NCI-H345 (cell line): ENCODE results near the gene C14orf119.
"Not testable (repeated sequence)": the region's sequence is repeated elsewhere in the genome, so short reads cannot be mapped to it uniquely, and the experiment has no call there.

Experiments used
- DNase-seq: peaks from one replicate; lab custom pipeline; 2025; lab: John Stamatoyannopoulos, UW

C14orf119 gene

DNA sequence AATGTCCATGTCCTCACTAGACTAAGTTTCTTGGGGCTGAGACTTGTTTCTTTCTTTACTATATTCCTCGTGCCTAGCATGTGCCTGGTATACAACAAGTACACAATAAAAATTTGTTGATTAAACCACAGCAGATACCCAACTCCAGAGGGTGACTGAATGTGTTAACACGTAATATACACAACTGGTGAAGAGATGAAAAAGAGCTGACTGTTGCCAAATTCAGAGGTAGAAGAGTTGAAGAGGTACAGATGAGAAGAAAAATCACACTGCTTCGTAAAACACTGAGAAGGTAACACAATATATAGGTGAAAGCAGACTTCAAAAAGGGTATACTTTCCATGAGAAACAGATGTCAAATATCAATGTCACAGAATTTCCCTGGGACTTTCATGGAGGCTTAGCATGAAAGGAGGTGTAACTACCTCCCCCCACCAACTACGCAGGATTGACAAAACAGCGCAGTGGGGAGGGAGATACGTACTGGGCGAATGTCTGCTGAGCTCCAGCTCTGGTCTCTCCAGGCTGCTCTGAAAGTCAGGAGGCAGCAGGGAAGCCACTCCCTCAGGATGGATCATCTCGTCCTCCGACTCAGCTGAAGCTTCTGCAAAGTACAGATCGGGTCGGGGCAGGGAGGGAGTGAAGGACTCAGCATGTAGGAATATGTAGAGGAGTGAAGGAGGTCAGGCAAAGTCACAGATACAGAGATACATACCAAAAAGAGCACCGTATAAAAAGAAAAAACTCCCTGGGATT, 5.6 kb upstream of the C14orf119 start:
- DNase-seq: no peak

DNA sequence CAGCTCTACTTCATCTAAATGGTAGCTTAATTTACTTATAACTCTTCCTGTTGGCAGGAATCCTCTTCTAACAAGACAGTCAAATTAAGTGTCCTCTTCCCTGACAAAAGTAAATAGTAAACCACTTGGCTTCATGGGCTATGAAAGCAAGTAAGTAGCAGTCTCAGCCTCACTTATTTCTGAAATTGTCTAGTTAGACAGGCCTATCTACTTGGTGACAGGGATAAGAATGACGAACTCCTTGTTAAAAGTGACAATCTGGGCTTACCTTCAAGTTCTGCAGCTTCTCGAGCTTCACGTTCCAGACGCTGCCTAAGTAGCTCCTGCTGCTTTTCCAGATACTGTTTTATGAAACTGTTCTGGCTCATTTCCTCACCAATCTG, 5.1 kb upstream of the C14orf119 start:
- no peak for DNase-seq

DNA sequence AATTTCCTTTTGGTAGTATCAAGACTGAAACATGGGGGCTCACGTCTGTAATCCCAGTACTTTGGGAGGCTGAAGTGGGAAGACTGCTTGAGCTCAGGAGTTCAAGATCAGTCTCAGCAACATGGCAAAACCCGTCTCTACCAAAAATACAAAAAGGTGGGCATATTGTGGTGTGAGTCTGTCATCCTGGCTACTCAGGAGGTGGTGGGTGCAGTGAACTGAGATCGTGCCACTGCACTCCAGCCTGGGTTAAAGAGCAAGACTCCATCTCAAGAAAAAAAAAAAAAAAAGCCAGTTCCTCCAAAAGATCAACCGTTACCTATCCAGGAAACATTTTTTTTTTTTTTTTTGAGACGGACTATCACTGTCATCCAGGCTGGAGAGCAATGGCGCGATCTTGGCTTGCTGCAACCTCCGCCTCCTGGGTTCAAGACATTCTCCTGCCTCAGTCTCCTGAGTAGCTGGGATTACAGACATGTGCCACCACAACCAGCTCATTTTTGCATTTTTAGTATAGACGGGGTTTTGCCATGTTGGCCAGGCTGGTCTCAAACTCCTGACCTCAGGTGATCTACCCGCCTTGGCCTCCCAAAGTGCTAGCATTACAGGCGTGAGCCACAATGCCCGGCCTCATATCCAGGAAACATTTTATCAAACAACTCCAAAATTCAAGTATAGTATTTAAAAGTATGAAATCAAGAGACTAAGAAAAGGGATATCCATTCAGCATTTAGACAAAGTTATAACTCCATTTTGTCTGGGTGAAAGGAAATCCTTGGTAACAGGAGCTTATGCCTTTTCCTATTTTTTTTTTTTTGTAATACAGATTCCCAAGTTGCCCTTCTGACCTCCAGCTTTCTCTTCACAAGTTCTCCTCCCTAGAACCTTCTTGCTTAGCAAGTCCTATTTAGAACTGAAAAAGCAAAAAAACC, 3.7 kb upstream of the C14orf119 start:
- no peak for DNase-seq

DNA sequence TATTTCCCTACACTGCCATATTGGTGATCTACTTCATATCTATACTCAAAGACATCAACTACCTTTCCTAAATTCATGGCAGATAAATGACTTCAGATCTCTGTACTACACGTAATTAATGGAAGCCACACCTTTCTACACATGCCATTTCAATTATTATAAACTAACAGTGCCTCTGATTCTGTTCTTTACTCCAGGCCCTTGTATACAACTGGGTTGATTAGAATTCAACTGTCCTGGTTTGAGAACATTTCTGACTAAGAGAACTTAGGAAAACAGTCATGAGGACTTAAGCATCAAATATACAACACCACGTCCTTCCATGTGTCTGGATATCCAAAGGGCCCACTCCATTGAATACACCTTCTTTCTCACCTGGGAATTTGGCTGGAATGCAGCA, 2.2 kb upstream of the C14orf119 start:
- DNase-seq: no peak

DNA sequence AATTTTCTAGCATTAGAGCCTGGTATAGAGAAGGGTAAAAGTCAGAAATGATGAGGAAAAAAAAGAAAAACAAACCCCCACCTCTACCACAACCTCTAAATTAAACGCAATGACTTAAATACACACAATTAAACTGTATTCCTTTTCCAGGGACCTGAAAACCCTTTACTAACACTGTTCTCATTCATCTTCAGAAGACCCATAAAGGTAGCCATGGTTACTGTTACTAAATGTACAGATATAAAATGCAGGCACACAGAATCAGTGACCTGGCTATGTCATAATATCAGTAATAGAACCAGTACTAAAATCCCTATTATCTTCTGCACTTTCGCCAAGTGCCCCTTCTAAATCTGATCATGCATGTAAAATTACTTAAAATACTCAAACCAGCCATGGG, 1.8 kb upstream of the C14orf119 start:
- DNase-seq: no peak

DNA sequence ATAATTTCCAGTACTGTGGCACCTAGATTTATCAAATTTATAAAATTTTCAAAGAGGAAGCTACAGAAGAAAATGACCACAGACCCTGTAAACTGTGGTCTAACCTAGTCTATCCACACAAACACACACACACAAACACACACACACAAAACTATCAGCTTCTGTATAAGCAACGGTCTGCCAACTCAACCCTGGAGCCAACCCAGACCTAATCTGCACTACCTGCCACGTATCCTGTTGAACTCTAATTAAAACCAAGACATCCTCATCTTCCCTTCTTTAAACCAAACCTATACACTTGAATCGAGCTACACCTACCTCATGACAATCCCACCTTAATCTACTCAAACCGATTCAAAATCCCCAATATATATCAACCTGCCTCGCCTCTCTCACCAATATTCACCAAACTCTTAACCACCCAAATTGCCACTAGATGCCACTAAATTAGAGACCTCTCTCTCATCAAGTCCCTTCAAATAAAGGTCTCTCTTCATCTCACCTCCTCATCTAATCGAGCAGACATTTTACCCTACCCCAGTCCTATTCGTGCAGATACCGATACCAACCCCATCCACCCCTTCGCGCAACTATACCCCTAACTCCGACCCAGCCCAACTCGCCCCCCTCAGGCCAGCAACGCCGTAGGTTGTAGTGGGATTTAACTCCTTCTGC, 1.2 kb upstream of the C14orf119 start:
- DNase-seq: no peak

DNA sequence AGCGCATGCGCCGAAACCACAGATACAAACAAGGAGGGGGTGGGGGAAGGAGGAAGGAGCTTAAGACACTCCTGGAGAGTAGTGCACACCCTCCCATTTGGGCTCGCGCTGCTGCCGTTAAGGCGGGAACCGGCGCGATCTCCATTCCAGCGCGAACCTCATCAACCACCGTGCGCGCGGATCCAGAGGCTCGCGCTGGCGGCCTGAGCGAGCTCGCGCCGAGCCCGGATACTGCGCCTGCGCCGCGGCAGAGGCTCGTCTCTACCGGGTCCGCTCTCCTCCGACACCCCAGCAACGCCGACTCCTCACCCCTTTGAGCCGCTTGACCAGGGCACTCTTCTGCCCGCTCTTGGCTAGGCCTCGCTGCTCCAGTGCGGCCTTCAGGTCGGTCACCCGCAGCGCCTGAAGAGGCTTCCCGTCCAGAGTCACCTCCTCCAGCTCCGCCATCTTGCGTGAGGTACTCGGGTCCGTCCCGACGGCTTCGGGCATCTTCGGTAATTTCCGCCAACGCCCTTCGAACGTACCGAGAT, 574 bp upstream of the C14orf119 start, which contains the start of gene ACIN1:
Gene ACIN1, minus strand, starts transcription at position 471 of the 530 bp plus-strand sequence. Its CDS starts 24 bp downstream, at position 447.
- DNase-seq: no peak

DNA sequence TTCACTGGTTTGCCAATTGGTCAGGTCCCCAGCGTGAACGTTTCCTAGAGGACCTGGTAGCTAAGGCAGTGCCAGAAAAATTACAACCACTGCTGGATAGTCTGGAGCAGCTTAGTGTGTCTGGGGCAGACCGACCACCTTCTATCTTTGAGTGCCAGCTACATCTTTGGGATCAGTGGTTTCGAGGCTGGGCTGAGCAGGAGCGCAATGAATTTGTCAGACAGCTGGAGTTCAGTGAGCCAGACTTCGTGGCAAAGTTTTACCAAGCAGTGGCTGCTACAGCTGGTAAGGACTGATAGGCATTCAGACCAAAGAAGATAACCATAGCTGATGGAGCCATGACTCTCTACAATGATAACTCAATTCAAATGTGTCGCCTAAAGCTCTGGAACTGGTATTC, 2.5 kb downstream of the C14orf119 start:
- no peak for DNase-seq

DNA sequence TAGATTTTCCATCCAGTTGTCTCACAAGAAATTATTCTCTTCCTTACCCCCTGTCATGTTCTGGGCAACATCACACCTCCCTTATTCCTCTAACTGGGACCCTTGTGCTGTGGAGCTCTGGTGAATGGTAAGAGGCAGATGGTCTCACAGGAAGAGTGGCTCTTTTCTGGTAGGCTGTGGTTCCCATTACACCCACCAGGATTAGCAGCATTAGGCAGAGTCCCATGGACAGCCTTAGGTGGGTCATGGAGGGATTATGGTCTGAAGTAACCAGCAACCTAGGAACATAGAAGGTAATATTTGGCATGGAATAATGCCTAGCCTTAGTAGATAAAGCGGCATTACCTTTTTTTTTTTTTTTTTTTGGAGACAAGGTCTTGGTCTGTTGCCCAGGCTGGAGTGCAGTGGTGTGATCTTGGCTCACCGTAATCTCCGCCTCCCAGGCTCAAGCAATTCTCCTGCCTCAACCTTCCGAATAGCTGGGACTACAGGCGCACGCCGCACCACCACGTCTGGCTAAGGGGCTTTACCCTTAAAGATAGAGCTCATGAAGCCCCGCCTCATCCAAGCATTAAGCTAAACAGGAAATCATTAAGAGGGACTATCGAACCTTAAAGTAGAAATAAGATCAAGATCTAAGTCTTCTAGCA, 4.0 kb downstream of the C14orf119 start:
- DNase-seq: no peak

DNA sequence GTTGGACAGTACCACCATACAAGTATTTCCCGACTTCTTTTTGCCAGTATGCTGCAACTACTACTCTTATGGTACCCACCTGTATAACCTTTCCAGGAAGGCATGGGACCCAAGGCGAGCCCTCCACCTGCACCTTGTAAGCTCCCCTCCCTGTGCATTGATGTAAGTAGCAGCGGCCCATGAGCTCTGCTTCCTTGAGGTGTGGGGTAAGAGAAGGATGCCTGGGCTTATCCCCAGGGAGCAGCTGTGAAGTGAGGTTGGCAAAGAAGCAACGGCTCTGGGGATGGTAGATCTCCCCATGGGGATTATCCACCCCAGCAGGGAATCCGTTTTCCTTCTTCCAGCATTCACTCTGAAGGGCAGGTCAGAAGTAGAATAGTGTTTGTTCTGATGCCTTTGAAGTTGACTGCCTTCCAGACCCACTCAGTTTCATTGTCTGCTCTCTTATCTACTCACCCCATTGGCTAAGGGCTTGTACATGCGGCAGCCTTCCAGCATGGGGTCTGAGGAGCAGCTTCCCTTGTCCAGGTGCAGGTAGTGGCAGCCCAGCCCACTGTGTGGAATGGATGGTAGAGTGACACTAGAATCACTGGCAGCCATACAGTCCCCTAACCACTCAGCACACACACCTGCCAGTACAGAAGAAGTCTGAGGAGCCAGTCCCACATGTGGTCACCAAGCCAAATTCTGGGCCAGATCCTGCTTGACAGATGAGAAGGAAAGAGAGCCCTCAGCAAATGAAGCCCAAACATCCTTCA, 6.1 kb downstream of the C14orf119 start:
- peak; percentile 74 for DNase-seq

DNA sequence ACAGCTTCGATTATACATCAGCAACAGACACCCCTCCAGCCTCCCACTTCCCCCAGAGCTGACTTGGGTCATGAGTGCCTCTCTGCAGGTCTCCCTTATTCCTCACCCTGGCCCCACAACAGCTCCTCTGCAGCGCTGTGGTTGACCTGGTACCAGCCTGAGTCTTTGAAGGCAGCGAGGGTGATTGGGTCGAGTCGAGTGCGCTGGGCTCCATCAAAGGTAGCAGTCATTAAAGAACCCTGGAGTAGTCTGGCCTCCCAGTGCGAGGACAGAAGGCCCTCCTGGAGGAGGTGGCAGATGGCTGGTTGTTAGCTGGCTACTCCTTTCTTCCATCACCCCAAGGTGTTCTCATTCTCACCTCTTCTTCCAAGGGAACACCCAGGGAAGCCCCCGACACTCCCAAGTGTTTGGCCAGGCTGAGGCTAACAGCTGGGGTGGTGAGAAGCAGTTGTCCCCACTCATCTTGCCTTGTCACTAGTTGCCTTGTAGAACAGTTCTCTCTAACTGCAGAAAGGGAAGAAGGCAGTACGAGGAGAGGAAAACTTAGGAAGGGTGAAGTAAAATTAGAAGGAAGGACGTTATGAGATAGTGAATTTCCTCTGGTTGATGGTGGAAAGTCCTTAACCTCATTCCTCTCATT, 6.8 kb downstream of the C14orf119 start:
- DNase-seq: no peak

DNA sequence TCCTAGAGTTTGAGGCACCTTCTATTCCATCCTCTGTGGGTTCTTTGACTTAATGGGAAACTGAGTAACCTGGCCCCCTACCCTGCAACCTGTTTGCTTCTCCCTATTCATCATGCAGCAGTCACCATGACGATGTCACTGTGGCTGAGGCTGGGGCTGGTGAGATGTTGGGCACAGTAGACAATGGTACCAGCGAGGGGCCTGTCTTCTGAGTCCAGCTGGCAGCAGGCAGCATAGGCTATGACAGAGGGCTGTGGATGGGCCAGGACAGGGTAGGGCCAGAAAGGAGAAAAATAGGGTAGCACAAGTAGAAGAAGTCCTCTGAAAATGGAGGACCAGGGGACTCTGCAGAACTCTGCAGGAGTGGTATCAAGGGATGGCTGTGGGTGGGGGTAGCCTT, 7.5 kb downstream of the C14orf119 start:
- DNase-seq: no peak

DNA sequence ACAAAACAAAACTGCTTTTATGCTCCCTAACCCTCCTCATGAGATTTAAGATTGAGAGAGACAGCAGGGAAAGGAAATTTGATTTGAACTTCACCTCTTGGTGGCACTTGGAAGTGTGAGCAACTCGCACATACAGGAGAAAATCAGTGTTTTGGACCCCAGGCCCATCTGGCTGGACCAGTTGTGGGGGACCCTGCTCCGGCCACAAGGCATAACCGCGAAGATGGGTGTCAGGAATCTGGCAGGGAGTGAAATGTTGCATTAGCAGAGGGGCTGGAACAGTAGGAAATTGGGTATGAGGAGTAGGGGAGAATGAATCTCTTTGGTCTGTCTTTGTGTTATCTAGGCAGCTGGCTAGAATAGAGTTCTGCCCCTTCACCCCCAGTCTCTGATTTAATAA, 8.3 kb downstream of the C14orf119 start:
- DNase-seq: no peak

DNA sequence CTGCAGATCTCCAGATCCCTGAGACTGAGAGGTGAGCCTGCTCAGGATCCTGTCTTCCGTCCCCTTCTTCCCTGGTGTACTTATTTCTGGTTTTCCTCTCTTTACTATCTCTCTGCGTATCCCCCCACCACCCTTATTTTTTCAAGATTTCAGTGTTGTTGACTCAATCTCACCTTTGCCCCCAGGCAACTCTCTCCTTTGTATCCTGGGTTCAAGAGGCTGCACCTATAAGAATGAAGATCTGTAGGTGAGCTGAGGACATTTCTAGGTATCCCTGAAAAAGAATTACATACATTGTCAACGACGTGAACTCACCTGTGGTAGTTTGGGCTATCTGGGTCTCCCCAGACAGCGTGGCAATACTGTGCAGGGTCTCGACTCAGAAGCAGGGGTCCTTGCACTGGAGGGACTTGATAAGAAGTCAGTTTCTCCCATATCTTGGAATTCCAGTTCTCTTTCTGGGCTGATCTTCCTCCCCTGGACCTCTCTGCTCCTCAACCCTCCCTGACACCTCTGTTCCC, 8.8 kb downstream of the C14orf119 start:
- no peak for DNase-seq

DNA sequence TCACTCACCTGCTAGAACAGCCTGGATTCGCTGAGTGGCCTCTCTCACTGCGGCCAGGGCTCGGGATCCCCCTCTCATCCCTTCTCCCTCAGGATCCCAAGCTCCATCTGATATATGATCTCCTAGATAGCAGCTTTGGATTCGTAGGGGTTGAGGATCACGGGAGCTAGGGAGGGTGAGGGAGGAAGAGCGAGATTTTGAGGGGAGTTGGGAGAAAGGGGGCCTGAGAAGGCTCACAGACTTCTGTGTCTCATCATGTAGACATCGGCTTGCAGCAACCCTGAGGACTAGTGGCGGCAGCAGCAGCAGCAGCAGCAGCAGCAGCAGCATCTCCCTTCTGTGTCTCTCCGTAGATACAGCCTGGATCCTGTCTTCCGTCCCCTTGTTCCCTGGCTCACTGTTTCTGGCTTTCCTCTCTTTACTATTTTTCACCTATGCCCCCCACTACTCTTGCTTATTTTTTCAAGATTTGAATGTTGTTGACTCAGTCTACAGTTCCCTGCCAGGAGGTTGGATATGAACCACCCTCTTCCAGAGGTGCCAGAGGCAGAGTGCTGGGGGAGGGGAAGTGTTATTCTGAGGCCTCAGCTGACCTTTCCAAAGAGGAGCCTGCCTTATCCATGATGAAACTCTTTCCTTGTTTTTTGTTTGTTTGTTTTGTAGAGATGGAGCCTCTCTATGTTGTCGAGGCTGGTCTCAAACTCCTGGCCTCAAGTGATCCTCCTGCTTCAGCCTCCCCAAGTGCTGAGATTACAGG, 9.5 kb downstream of the C14orf119 start, which contains the start of gene CIROP:
Gene CIROP, minus strand, starts transcription at position 399 of the 757 bp plus-strand sequence. Its CDS starts 69 bp downstream, at position 330.
- no peak for DNase-seq

DNA sequence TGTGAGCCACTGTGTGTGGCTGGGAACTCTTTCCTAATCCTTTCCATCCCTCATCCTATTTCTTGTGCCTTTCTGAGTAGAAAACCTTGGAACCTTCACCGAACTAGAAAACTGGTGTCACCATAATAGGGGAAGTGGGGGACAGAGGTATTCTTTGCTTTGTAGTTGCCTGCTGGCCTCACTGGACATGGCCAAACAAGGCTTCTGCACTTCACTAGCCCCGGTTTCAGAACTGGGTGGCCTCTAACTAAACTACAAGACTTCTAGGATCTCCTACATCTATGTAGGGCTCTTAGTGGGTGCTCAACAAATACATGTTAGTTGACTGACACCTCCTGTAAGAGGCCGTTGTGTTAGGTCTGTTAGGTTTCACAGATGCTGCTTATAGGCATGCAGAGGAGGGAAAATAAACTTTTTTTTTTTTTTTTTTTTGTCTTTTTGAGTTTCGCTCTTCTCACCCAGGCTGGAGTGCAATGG, 10.1 kb downstream of the C14orf119 start:
- DNase-seq: no peak

DNA sequence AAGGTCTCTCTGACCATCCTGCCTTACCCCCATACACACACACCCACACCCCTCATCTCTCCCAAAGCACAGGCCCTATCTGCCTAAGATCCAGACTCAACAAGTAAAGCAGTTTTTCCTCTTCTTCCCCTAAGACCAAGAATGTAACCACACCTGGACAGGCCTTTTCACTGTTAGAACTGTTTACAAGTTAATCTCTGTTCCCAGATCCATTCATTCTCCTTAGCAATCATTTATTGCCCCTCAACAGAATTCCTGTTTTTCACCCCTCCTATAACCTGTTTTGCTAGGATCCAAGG, 11.4 kb downstream of the C14orf119 start:
- no peak for DNase-seq

DNA sequence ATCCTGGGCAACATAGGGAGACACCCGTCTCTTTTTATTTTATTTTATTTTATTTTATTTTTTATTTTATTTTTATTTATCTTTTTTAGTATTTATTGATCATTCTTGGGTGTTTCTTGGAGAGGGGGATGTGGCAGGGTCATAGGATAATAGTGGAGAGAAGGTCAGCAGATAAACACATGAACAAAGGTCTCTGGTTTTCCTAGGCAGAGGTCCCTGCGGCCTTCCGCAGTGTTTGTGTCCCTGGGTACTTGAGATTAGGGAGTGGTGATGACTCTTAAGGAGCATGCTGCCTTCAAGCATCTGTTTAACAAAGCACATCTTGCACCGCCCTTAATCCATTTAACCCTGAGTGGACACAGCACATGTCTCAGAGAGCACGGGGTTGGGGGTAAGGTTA, 12.3 kb downstream of the C14orf119 start:
- not testable (repeated sequence) for DNase-seq

DNA sequence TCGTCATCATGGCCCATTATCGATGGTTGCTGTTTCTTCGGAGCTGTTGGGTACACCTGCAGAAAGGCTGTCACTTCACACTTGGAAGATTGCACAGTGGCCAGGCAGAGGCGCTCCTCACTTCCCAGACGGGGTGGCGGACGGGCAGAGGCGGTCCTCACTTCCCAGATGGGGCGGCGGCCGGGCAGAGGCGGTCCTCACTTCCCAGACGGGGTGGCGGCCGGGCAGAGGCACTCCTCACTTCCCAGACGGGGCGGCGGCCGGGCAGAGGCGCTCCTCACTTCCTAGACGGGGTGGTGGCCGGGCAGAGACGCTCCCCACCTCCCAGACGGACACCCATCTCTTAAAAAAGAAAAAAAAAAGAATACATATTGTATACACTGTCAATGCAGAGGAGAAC, 12.9 kb downstream of the C14orf119 start:
- not testable (repeated sequence) for DNase-seq
